Stomach (tissue), 4 donors: ENCODE data around the gene PDE4D.

Source experiments
- EP300 ChIP-seq: sonication (generic); formaldehyde crosslinking; IDR thresholded peaks from one replicate; pipeline ENCODE4 v1.6.1; 2017; ENCODE audit warnings: antibody characterized with exemption
- POLR2A ChIP-seq, 4 donors: fragments of 450-650 bp; IDR thresholded peaks; one replicate each; pipeline ENCODE4 v1.6.1; 2016; ENCODE audit warnings: antibody characterized with exemption in 4 of 4, control low read depth in 2 of 4, mild to moderate bottlenecking in 1 of 4, moderate library complexity in 1 of 4
- POLR2AphosphoS5 ChIP-seq, 3 donors: sonication (generic); formaldehyde crosslinking; IDR thresholded peaks; one replicate each; pipeline ENCODE4 v1.6.1; 2016; ENCODE audit warnings: antibody characterized with exemption in 3 of 3
- TF ChIP-seq, protein P1 (sequence below), 7 experiments: fragments of 450-650 bp in 4 of 7; fragments of 200-600 bp in 3 of 7; sonication (generic) in 3 of 7; IDR thresholded peaks; one replicate each; pipeline ENCODE4 v1.5.1; 2016 to 2019; ENCODE audit warnings: antibody characterized with exemption in 7 of 7, control low read depth in 2 of 7, mild to moderate bottlenecking in 1 of 7

DNA sequence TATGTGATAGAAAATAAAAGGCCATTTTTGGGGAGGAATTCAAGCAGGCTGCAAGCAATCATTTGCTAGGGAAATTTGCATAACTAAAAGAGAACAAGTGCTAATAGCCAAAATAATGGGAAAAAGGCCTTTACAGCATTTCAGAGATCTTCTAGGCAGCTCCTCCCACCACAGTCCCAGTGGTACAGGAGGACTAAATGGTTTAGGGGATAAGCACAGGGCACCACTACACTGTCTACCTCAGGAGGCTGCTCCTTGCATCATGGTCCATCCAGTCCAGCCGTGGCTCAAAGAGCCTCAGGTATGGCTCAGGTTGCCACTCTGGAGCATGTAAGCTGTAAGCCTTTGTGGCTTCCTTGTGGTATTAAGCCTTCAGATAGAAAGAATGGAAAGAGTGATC is 485.6 kb downstream of the PDE4D start:
- TF ChIP-seq, protein P1, sequence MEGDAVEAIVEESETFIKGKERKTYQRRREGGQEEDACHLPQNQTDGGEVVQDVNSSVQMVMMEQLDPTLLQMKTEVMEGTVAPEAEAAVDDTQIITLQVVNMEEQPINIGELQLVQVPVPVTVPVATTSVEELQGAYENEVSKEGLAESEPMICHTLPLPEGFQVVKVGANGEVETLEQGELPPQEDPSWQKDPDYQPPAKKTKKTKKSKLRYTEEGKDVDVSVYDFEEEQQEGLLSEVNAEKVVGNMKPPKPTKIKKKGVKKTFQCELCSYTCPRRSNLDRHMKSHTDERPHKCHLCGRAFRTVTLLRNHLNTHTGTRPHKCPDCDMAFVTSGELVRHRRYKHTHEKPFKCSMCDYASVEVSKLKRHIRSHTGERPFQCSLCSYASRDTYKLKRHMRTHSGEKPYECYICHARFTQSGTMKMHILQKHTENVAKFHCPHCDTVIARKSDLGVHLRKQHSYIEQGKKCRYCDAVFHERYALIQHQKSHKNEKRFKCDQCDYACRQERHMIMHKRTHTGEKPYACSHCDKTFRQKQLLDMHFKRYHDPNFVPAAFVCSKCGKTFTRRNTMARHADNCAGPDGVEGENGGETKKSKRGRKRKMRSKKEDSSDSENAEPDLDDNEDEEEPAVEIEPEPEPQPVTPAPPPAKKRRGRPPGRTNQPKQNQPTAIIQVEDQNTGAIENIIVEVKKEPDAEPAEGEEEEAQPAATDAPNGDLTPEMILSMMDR (IDR thresholded peaks at IDR 0.05), result no peak
- no peak for TF ChIP-seq POLR2AphosphoS5 (IDR thresholded peaks at IDR 0.05)
- TF ChIP-seq POLR2A (IDR thresholded peaks at IDR 0.05), result no peak
- TF ChIP-seq EP300, result no peak
